C4-2B (cell line): Measurements from ENCODE around the gene JDP2.

Experiments used
- ZFX ChIP-seq: fragments of 450-650 bp; IDR thresholded peaks from 2 replicates; pipeline ENCODE4 v1.6.1; 2017
- TF ChIP-seq, protein P1 (sequence below): fragments of 450-650 bp; conservative IDR thresholded peaks from 2 replicates; pipeline ENCODE4 v1.5.1; 2017; ENCODE audit warnings: mild to moderate bottlenecking

DNA sequence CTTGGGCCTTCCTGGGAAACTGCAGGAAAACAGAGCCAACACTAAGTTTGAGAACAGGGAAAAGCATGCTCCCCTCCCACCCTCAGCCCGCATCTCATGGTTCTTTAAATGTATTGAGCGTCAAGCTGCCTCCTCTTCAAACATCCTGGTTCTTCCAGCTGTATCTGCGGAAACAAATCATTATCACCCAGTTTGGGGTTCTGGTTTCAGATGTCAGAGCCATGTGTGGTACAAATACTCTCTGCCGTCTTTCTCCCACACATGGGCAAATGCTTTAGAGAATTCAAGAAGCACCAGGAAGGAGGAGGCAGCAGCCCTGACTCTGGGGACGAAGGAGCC is 29.1 kb downstream of the JDP2 start:
- TF ChIP-seq, protein P1, sequence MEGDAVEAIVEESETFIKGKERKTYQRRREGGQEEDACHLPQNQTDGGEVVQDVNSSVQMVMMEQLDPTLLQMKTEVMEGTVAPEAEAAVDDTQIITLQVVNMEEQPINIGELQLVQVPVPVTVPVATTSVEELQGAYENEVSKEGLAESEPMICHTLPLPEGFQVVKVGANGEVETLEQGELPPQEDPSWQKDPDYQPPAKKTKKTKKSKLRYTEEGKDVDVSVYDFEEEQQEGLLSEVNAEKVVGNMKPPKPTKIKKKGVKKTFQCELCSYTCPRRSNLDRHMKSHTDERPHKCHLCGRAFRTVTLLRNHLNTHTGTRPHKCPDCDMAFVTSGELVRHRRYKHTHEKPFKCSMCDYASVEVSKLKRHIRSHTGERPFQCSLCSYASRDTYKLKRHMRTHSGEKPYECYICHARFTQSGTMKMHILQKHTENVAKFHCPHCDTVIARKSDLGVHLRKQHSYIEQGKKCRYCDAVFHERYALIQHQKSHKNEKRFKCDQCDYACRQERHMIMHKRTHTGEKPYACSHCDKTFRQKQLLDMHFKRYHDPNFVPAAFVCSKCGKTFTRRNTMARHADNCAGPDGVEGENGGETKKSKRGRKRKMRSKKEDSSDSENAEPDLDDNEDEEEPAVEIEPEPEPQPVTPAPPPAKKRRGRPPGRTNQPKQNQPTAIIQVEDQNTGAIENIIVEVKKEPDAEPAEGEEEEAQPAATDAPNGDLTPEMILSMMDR, result no peak
- TF ChIP-seq ZFX, result no peak
